OCI-LY1 (cell line): ENCODE measurements around the gene ALG2.

Experiments used
- EZH2 ChIP-seq: fragments of 200-600 bp; sonication (generic), shearing (Covaris generic); IDR thresholded peaks from 2 replicates; pipeline ENCODE4 v1.8.0; 2017; ENCODE audit warnings: borderline replicate concordance, mixed run types, mild to moderate bottlenecking, antibody characterized with exemption, low read length, moderate library complexity, mixed read lengths
- TF ChIP-seq, protein P1 (sequence below): fragments of 200-600 bp; sonication (generic), shearing (Covaris generic); IDR thresholded peaks from 2 replicates; pipeline ENCODE4 v1.5.1; 2017; ENCODE audit warnings: mild to moderate bottlenecking, antibody characterized with exemption, low read length, moderate library complexity, mixed read lengths

- TF ChIP-seq EZH2, result no peak
- TF ChIP-seq, protein P1, sequence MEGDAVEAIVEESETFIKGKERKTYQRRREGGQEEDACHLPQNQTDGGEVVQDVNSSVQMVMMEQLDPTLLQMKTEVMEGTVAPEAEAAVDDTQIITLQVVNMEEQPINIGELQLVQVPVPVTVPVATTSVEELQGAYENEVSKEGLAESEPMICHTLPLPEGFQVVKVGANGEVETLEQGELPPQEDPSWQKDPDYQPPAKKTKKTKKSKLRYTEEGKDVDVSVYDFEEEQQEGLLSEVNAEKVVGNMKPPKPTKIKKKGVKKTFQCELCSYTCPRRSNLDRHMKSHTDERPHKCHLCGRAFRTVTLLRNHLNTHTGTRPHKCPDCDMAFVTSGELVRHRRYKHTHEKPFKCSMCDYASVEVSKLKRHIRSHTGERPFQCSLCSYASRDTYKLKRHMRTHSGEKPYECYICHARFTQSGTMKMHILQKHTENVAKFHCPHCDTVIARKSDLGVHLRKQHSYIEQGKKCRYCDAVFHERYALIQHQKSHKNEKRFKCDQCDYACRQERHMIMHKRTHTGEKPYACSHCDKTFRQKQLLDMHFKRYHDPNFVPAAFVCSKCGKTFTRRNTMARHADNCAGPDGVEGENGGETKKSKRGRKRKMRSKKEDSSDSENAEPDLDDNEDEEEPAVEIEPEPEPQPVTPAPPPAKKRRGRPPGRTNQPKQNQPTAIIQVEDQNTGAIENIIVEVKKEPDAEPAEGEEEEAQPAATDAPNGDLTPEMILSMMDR, result no peak
These were observed 33.9 kb upstream of the ALG2 start for GRCh38 chr9:99255651-99256050.
